Measurements from ENCODE around the gene LRRC27. TPM values are rescaled to one million over a fixed set of nuclear protein-coding genes. Genes with fewer than 3 reads are reported as not detected.

Gene LRRC27
- total and polyA plus RNA-seq, 7 donors: 2.2 to 8.3 (median 2.5) TPM

GRCh38 chr10:132354356-132355094 is 22.5 kb downstream of the LRRC27 start:
- WGBS, 3 donors: 90 to 92% (median 91%) methylated on average over 32 of the region's 32 CpGs
- intact Hi-C loops (cut with DNase I): loop anchor here (2.0 to 5.0 kb wide), 2 partner anchors 47 to 132 kb away; partner anchors contain the start of gene STK32C (in 1 of the 2)
- Histone ChIP-seq H3K27me3 (ENCODE audit: insufficient read depth in 3 of 3, low read length in 2 of 3) (no peaks in the 10 kb centered on the region), H3K4me1 (no peaks in the 10 kb centered on the region), H3K36me3 (ENCODE audit: insufficient read depth in 1 of 2, low read depth in 1 of 2) (no peaks in the 10 kb centered on the region), H3K4me3 (no peak overlapping the region), H3K9me3 (no peaks in the 10 kb centered on the region), H3K27ac (no peak overlapping the region)
- DNase-seq: no peak
- no peak for TF ChIP-seq CTCF (IDR thresholded peaks at IDR 0.05)
- no peak for ATAC-seq

- Histone ChIP-seq H3K4me1 (no peaks in the 10 kb centered on the region), H3K4me3 (no peak overlapping the region), H3K36me3 (ENCODE audit: insufficient read depth in 1 of 2, low read depth in 1 of 2) (no peaks in the 10 kb centered on the region), H3K27ac (no peak overlapping the region), H3K9me3 (no peaks in the 10 kb centered on the region), H3K27me3 (ENCODE audit: insufficient read depth in 3 of 3, low read length in 2 of 3) (no peaks in the 10 kb centered on the region)
- no peak for ATAC-seq
- DNase-seq: no peak
- 87 to 94% (median 89%) methylated on average over 17 of the region's 17 CpGs for WGBS, 3 donors
- intact Hi-C loops (cut with DNase I): loop anchor here in 1 of 2 donors (2.0 kb wide), 1 partner anchor 132 kb away; no protein-coding TSS in a partner anchor
- no peak for TF ChIP-seq CTCF (IDR thresholded peaks at IDR 0.05)
These were observed 23.3 kb downstream of the LRRC27 start for GRCh38 chr10:132355297-132355696.

- H3K27me3 ChIP-seq (ENCODE audit: insufficient read depth in 3 of 3, low read length in 2 of 3): no peaks in the 10 kb centered on the region
- no peak for DNase-seq
- no peaks in the 10 kb centered on the region for H3K9me3 ChIP-seq
- intact Hi-C loops (cut with DNase I): loop anchor here in 1 of 2 donors (2.0 kb wide), 1 partner anchor 133 kb away; no protein-coding TSS in a partner anchor
- H3K4me3 ChIP-seq: no peak overlapping the region
- no peak for ATAC-seq
- no peaks in the 10 kb centered on the region for H3K36me3 ChIP-seq (ENCODE audit: insufficient read depth in 1 of 2, low read depth in 1 of 2)
- WGBS, 3 donors: 88 to 94% (median 92%) methylated on average over 12 to 13 of the region's 13 CpGs
- no peak for TF ChIP-seq CTCF (IDR thresholded peaks at IDR 0.05)
- H3K4me1 ChIP-seq: no peaks in the 10 kb centered on the region
- no peak overlapping the region for H3K27ac ChIP-seq
These were observed 23.8 kb downstream of the LRRC27 start for GRCh38 chr10:132355754-132356153.

GRCh38 chr10:132356621-132357195 is 24.7 kb downstream of the LRRC27 start:
- Histone ChIP-seq H3K9me3 (no peaks in the 10 kb centered on the region), H3K4me3 (no peak overlapping the region), H3K4me1 (no peaks in the 10 kb centered on the region), H3K36me3 (ENCODE audit: insufficient read depth in 1 of 2, low read depth in 1 of 2) (no peaks in the 10 kb centered on the region), H3K27me3 (ENCODE audit: insufficient read depth in 3 of 3, low read length in 2 of 3) (no peaks in the 10 kb centered on the region), H3K27ac (no peak overlapping the region)
- intact Hi-C loops (cut with DNase I): no loop called here
- DNase-seq (no peak), ATAC-seq (no peak)
- WGBS, 3 donors: 95 to 97% (median 95%) methylated on average over 12 of the region's 12 CpGs
- no peak for TF ChIP-seq CTCF (IDR thresholded peaks at IDR 0.05)
